DOHH2 (cell line): ENCODE measurements around the gene BPIFB4.

ENCODE experiments used
- CTCF ChIP-seq: fragments of 200-600 bp; sonication (generic); IDR thresholded peaks from one replicate; pipeline ENCODE4 v1.5.1; 2014; ENCODE audit warnings: antibody characterized with exemption, mild to moderate bottlenecking, low read depth, low read length; ENCODE audit not compliant: poor library complexity, severe bottlenecking
- EZH2phosphoT487 ChIP-seq: fragments of 200-600 bp; sonication (generic); IDR thresholded peaks from 2 replicates; pipeline ENCODE4 v1.6.1; 2017; ENCODE audit warnings: borderline replicate concordance, mild to moderate bottlenecking, antibody characterized with exemption, low read length, moderate library complexity, mixed read lengths

GRCh38 chr20:33158637-33159385 is 79.4 kb downstream of the BPIFB4 start:
- TF ChIP-seq CTCF (no peak), EZH2phosphoT487 (no peak)
